GM19468 (cell line): ENCODE data around the gene TSEN2.
"Not testable (repeated sequence)": the region's sequence is repeated elsewhere in the genome, so short reads cannot be mapped to it uniquely, and the experiment has no call there.

Experiments used
- ATAC-seq: cut with Tn5 transposase; IDR thresholded peaks from one replicate; pipeline ENCODE4 v1.9.1; 2021; ENCODE audit warnings: mild to moderate bottlenecking, moderate library complexity, moderate number of reproducible peaks; ENCODE audit not compliant: unreplicated experiment; ENCODE audit errors: extremely low read depth

The TSEN2 gene

GRCh38 chr3:12484198-12484982, at the start of gene TSEN2:
Gene TSEN2 (plus strand): TSS chr3:12484480. CDS start chr3:12489801, 5,321 bp downstream.
- ATAC-seq, result peak; percentile 87

- ATAC-seq, result no peak
Measured at GRCh38 chr3:12436514-12437220, 47.6 kb upstream of the TSEN2 start.

GRCh38 chr3:12437221-12437605, 47.1 kb upstream of the TSEN2 start:
- ATAC-seq, result no peak

- ATAC-seq, result no peak
Measured at GRCh38 chr3:12437861-12438260, 46.4 kb upstream of the TSEN2 start.

GRCh38 chr3:12438318-12438717, 46.0 kb upstream of the TSEN2 start:
- no peak for ATAC-seq

- ATAC-seq, result no peak
Measured at GRCh38 chr3:12439161-12439940, 44.9 kb upstream of the TSEN2 start.

GRCh38 chr3:12440927-12441714, 43.2 kb upstream of the TSEN2 start:
- no peak for ATAC-seq

- ATAC-seq, result no peak
Measured at GRCh38 chr3:12442654-12443501, 41.4 kb upstream of the TSEN2 start.

- ATAC-seq, result no peak
Measured at GRCh38 chr3:12443781-12444522, 40.3 kb upstream of the TSEN2 start.

- no peak for ATAC-seq
Measured at GRCh38 chr3:12444582-12445471, 39.5 kb upstream of the TSEN2 start.

- no peak for ATAC-seq
Measured at GRCh38 chr3:12445523-12446240, 38.6 kb upstream of the TSEN2 start.

GRCh38 chr3:12446298-12446697, 38.0 kb upstream of the TSEN2 start:
- no peak for ATAC-seq

- ATAC-seq, result no peak
Measured at GRCh38 chr3:12447075-12447474, 37.2 kb upstream of the TSEN2 start.

- not testable (repeated sequence) for ATAC-seq
Measured at GRCh38 chr3:12448404-12449202, 35.7 kb upstream of the TSEN2 start.

- no peak for ATAC-seq
Measured at GRCh38 chr3:12449889-12450682, 34.2 kb upstream of the TSEN2 start.
